HG02763 (cell line): ENCODE results near the gene YAF2.
"Not testable (repeated sequence)": the region's sequence is repeated elsewhere in the genome, so short reads cannot be mapped to it uniquely, and the experiment has no call there.

ENCODE experiments used
- ATAC-seq: cut with Tn5 transposase; IDR thresholded peaks from one replicate; pipeline ENCODE4 v1.9.1; 2021; ENCODE audit warnings: mild to moderate bottlenecking, moderate library complexity; ENCODE audit not compliant: unreplicated experiment

The YAF2 gene

DNA sequence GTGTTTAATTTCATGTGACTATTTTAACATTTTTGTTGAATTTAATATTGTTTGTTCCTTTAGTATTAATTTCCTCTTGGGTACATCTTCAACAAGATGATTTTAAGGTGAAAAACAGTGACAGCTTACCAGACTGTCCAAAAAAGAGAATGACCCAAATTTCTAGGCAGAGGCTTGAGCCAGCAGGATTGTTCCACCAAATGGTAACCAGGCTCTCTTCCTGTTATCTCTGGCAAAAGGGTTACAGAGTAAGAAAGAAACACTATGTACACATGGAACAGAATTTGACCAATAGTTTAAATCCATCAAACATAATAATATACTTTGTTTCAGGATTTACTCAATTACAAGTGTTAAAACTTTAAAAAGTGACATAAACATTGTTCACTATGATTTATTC is 39.0 kb downstream of the YAF2 start:
- ATAC-seq = no peak

GRCh38 chr12:42196723-42197603 is 41.1 kb downstream of the YAF2 start:
- no peak for ATAC-seq

DNA sequence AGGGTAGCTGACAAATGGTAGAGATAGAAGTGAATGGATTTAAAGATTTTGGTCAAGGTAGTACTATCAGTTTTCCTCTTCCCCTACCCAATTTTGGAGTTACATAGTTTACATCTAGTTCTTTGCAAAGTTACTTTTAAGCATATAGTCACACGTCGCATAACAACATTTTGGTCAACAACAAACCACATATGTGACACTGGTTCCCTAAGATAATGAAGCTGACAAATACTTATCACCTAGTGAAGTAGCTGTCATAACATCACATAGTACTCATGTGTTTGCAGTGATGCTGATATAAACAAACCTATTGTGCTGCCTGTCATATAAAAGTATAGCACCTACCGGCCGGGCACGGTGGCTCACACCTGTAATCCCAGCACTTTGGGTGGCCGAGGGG is 45.4 kb downstream of the YAF2 start:
- ATAC-seq = no peak

DNA sequence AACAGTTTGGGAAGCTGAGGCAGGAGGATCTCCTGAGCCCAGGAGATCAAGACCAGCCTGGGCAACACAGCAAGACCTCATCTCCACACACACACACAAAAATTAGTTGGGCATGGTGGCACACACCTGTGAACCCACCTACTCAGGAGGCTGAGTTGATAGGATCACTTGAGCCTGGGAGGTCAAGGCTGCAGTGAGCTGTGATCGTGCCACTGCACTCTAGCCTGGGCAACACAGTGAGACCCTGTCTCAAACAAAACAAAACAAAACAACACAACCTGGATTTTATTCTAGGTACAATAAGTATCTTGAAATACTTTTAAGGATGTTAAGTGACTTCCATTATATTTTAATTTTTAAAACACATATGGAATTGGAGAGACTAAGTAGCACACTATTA is 45.8 kb downstream of the YAF2 start:
- no peak for ATAC-seq

DNA sequence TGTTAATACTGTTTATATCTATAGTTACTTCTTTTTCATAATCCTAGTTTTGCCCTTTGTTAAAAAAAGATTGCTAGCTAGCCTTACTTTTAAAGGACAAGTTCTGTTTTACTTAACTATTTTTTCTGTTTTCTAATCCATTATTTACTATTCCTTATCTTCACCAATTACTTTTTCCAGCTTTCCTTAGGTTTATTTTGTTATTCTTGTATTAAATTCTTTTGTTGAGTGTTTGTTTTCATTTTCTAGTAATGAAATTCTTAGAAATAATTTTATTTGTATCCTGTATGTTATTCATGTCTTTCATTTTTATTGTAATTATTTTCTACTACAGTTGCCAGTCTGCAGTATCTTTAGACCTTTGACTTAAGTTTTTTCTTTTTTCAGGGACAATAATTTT is 47.7 kb downstream of the YAF2 start:
- no peak for ATAC-seq

GRCh38 chr12:42188275-42188674 is 49.8 kb downstream of the YAF2 start:
- not testable (repeated sequence) for ATAC-seq

DNA sequence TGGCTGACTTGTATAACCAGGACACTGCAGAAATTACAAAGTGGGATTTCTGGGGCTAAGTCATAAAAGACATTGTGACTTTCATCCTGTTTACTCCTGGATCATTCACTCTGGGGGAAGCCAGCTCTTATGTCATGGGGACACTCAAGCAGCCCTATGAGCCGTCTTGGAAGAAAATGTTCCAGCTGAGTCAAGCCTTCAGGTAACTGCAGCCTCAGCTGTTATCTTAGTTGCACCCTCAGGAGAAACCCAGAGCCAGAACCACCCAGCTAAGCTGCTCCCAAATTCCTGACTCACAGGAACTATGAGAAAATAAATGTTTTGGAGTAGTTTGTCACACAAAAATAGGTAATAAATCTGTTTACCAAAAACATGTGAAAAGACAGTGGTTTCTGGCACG is 50.2 kb downstream of the YAF2 start:
- no peak for ATAC-seq

DNA sequence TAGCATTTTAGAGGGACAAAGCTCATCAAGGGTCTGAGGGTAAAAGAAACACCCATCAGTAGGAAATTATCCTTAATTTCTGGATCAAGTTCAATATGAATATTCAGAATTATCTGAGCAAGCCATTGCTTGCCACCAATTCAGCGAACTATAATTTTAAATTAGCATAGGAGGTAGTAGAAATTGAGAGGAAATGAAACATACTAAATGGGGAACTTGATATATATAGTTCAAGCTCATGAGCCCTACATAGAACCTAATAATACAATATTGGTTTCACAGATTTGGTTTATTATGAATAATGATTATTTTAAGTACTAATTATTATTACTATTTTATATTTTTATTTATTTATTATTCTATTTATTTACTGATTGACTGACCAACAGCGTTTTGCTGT is 51.3 kb downstream of the YAF2 start:
- ATAC-seq = no peak

GRCh38 chr12:42182394-42182793 is 55.7 kb downstream of the YAF2 start:
- no peak for ATAC-seq

- ATAC-seq = no peak
Observed at GRCh38 chr12:42180990-42181596, 57.0 kb downstream of the YAF2 start.

- no peak for ATAC-seq
Observed at GRCh38 chr12:42178101-42178500, 59.9 kb downstream of the YAF2 start.

- ATAC-seq = no peak
Observed at GRCh38 chr12:42174978-42175377, 63.1 kb downstream of the YAF2 start.

GRCh38 chr12:42173961-42174521 is 64.0 kb downstream of the YAF2 start:
- ATAC-seq = no peak

- no peak for ATAC-seq
Observed at GRCh38 chr12:42172441-42173210, 65.4 kb downstream of the YAF2 start.

DNA sequence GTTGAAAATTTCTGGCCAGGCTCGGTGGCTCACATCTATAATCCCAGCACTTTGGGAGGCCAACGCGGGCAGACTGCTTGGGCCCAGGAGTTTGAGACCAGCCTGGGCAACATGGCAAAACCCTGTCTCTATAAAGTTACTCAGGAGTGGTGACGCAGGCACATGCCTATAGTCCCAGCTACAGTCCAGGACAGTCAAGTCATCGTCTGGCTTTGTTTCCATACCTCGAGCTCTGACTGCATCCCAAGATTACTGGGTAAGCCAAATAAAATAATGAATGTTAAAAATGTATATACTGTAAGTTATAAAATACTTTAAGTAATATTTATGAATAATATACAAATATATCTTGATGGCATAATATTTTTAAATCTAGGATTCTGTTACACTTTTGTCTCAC is 70.3 kb downstream of the YAF2 start:
- ATAC-seq = no peak

DNA sequence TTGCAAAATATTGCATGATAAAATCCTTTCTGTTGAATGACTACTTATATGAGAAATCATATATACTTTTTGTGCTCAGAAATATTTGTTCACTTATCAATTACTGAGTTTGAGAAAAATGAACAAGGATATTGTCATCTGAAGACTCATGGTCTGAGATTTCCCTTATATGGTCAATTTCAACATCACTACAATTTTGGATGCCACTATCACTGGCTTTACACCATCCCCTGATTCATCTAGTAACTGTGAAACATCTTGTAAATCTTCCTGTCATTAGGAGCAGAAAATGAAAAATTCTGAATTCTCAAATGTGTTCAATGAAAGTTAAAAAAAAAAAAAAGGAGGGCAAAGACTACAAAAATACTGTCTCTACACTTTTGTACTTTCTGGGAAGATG is 71.5 kb downstream of the YAF2 start:
- ATAC-seq = no peak

DNA sequence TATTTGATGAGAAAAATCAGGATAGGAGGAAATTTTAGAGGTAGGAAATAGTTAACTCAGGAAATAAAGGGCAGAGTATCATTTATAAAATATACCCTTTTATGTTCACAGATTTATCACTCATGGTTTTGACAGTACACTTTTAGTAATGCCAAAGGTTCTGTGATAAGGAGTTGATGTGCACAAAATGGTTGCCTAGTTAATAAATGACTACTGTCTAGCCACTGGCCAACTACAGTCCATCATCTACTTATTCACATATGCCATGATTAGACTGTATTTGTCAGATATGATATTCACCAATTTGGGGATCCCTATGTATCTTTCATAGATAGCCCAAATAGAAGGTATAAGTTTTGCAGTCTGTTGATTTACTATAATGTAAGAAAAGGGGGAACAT is 74.1 kb downstream of the YAF2 start:
- no peak for ATAC-seq

- no peak for ATAC-seq
Observed at GRCh38 chr12:42162965-42163364, 75.1 kb downstream of the YAF2 start.

DNA sequence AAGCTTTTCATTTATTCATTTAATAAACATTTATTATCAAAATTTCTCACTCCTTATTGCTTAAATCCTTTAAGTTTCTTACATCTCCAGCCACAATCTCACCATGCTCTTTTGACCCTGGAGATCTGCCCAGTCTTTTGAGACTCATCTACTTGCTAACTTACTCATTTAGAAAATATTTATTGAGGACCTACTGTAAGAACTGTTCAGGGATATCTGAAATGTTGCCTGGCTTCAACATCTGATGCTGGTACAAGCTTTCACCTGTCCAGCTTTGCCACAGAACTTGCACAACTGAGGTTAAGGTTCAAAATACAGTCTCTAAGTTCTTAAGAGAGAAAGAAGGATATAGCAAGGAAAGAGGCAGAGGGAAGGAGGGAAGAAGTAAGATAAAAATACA is 75.9 kb downstream of the YAF2 start:
- ATAC-seq = no peak

DNA sequence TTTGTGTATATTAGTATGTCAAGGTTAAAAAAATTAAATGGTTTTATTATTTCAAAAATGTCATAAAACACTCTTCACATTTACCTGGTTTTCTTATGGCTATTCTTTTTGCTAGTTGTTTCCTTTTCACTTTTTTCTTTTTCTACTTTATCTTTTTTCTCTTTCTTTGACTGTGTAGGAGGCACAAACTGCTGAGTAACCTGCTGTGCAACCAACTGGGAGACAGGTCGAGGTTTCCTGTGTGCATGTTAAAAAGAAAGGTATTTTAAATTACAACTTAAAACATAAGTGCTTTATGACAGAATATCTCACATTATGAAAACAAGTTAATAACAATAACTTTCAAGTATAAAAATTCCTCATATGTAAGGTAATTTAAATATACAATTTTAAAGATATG is 76.5 kb downstream of the YAF2 start:
- no peak for ATAC-seq

- ATAC-seq = no peak
Observed at GRCh38 chr12:42156232-42156631, 81.8 kb downstream of the YAF2 start.
